IPS-NIHi7 (cell line): ENCODE measurements around the gene PDZRN4.
A peak's percentile ranks its signal among the peaks of the same experiment; 100 is the strongest.
"Not testable (repeated sequence)": the region's sequence is repeated elsewhere in the genome, so short reads cannot be mapped to it uniquely, and the experiment has no call there.

Experiments
- DNase-seq: peaks from one replicate; pipeline ENCODE4 v3.0.0; 2012; ENCODE audit warnings: mixed read lengths; ENCODE audit errors: extremely low spot score

PDZRN4 gene

DNA sequence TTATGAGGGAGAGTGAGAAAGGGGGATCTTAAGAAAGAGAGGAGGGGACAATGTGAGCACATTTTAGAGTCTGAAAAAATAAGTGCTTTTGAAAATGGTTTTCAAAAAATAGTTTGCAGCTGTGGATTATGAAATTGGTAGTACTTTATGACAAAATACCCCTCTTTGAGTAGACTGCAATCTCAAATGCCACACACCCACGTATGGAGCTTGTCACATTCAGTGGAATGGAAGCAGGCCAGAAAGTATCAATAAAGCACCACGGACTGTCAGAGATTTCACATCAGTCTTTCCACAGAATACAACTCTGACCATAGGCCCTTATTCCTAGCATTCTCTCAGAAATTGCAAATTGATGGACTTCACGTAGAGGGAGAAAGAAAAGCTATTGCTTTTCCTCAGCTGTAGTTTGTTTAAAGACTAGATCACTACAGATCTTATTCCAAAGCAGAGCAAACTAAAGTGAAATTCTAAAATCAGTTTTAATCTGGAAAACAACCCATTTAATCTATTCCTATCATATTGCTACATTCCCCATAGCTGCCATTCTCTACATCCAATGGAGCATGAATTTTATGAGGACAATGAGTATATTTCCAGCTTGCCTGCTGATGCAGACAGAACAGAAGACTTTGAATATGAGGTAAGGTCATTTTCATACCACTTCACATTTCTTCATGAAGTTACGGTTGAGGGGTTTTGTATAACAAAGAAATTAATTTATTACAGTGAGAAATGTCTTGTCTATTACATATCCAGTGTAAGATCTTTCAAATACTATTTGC is 321.3 kb downstream of the PDZRN4 start:
- DNase-seq, result no peak

- DNase-seq, result no peak
These were observed 322.4 kb downstream of the PDZRN4 start for GRCh38 chr12:41510470-41510869.

DNA sequence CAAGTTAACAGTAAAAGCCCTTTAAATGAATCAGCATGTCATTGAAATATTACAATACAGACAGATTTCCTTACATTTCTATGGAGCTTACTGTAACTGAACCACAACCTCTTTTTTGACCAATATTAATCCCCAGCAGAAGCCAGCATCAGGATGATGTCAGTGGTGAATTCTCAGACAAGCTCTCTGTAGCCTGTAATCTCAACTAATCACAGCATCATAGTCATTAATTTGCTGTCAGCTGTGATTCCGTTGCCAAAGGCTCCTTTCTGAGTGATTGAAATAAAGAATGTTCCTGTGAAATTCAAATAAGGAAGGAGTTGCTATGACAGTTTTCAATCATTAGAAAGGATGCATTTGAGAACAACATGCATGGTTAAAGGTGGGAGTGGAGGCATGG is 323.1 kb downstream of the PDZRN4 start:
- no peak for DNase-seq

DNA sequence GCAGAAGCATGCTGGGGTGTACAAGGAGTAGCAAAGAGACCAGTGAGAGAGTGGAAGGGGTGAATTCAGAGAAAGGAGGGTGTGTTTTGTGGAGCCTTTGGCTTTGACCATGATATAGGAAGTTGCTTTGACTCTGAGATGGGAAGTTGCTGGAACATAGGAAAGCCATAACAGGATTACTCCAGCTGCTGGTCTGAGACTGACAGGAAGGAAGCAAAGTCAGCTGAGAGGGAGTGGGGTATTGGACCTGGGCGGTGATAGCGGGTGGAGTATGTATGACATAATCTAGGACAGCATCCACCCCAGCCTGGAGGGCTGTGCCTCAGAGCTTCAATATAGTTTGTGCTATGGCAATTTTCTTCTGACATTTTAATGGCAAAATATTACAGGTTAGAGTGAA is 324.4 kb downstream of the PDZRN4 start:
- no peak for DNase-seq

DNA sequence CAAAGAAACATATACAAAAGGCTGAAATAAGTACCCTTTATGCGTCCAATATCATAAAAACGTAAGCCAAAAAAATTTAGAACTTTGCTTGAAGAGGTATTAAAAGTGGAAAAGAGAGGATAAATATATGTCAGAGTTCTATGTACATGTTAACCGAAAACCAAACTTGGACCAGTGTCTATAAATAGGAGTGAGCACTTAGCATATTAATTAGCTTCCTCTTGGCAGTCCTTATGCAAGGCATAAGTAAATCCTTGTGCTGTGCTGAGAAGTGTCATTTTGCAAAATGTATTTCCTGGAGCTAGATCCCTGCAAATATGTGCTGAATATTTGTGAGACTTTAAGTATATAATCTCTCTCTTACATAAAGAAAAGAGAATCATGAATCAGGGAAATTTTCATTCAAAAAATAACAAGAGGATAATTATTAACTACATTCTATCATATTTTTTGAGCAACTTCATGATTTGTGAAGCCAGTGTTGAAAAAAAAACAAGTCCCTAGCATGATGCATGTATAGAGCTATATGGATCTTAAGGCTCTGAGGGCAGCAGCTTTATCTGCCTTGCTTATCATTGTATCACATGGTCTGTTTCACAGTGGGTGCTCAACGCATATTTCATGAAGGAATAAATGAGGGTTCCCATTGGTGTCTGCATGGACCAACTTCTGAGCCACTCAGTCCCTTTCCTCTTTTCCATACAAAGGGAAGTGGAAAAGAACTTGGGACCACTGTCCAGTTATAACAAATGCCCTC is 326.1 kb downstream of the PDZRN4 start:
- DNase-seq, result no peak

DNA sequence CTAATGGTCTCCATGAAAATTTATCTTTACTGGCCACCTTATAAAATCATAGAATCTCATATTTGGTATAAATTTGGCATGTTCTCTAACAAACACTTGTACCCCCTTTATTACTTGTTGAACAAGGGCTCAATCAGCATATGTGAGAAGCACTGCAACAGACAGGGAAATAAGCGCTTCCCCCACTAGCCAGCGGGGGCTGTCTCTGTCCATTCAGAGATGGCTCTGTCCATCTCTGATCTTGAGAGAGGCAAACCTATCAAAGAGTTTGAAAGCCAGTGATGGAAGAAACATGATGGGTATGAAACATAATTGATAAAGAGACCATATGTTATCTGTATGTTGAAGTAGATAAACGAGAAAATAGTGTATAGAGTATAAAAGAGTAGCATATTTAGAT is 326.8 kb downstream of the PDZRN4 start:
- peak; percentile 26 for DNase-seq

GRCh38 chr12:41515953-41516352 is 327.8 kb downstream of the PDZRN4 start:
- no peak for DNase-seq

DNA sequence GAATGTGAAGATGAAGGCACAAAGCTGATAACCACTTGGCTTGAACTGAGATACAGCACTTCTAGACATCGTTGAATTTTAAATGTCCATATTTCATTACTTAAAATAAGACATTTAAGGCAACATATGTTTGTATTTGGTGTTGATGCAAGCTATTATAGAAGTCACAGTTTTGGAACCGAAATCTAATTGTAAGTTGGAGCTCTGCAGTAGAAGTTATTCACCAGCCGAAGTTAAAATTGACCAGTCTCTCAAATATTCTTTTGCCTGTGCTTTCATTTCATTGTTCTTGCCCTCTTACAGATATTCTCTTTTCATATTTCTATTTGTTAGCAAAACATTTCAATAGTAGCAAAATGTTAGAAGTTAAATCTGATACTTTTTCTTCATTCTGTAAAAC is 332.7 kb downstream of the PDZRN4 start:
- no peak for DNase-seq

- no peak for DNase-seq
These were observed 333.8 kb downstream of the PDZRN4 start for GRCh38 chr12:41521872-41522379.

GRCh38 chr12:41527062-41527461 is 338.9 kb downstream of the PDZRN4 start:
- no peak for DNase-seq

- no peak for DNase-seq
These were observed 339.5 kb downstream of the PDZRN4 start for GRCh38 chr12:41527534-41528116.

DNA sequence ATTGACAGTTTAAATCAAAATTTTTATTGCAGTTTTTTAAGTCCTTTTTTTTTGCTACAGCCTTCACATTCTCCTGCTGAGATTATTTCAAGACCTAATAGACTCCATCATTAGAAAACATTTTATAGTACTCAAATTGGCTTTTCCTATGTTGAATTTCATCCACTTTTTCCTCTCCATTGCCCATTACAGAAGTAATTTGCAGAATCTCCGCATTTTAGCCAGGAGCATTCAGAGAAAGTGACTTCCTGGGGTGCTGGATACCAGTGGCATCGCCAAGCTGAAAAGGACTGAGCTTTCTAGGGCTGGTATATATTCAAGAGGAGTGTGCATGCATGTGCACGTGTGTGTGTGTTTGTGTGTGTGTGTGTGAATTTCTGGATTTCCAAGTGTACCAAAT is 340.8 kb downstream of the PDZRN4 start:
- DNase-seq, result no peak

DNA sequence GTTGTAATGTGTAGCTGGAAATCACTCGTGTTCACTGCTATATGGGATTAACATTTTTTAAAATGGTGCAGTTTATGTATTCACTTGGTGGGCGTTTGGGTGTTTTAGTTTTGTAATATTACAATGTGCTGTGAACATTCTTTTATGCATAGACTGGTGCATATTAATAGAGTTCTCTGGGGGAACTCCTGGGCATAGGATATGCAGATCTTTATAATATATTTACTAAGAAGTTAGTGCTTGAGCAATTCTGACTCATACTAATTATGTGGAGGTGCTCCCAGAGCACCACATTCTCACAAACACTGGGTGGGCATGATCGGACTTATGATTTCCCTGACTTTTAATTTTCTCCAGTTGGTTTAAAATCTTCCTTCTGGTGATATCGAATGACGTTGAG is 342.3 kb downstream of the PDZRN4 start:
- DNase-seq, result no peak

GRCh38 chr12:41531147-41531829 is 343.2 kb downstream of the PDZRN4 start:
- no peak for DNase-seq

DNA sequence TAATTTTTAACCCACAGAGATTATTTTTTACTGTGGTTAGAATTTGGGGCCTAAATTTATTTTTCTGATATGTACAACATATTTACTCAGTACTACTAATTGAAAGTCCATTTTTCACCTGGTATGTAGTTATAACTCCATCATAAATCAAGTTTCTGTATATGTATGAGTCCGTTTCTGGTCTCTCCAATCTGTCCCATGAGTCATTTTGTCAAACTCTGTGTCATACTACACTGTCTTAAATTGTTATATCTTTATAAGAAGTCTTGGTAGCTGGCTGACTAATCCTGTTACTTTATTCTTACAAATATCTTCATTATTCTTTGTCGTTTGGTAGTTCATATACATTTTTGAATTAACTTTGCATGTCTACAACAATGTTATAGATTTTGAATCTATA is 344.0 kb downstream of the PDZRN4 start:
- no peak for DNase-seq

DNA sequence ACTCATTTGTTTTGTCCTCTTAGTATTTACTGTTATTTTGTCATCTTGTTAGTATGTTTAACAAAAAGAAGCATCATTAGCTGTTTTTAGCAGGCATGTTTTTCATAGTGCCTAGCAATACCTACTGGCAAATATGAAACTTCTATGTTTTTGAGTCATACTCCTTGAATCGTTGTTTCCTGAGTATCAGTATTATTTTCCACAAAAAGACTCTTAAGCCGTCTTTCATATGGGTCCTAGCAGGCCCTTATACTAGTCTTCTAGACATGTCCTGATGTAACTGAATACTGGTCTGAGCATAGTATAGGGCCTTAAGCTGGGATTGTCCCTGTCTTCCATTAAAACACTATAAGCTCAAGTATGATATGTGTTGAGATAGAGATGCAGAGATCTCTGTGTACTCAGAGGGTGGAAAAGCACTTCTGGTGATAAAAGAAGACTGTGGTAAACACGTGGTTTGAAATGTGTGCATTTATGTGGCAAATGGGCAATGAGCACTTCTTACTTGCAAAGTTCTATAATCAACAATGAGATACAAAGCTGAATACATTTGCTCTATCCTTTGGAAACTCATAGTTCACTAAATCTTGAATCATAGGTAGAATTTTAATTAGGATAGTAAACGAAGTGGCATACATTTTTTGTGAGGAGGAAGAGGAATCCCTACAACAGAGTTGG is 348.8 kb downstream of the PDZRN4 start:
- no peak for DNase-seq

DNA sequence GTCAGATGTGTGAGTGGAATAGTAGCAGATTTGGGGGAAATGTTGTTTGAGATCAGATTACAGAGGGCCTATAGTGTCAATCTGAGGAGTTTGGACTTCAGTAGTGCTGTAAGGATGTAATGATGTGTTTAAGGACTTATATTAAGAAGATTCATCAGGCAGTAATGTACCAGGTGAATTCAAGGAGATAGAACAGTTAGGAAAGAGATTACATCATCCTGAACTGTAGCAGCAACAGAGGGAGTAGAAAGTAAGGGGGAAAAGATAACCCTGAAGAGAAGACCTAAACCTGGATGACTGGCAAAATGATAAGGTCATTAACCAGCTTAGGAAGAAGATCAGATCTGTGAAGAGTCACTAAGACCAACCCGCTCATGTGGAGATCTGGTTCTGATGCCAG is 349.4 kb downstream of the PDZRN4 start:
- no peak for DNase-seq

DNA sequence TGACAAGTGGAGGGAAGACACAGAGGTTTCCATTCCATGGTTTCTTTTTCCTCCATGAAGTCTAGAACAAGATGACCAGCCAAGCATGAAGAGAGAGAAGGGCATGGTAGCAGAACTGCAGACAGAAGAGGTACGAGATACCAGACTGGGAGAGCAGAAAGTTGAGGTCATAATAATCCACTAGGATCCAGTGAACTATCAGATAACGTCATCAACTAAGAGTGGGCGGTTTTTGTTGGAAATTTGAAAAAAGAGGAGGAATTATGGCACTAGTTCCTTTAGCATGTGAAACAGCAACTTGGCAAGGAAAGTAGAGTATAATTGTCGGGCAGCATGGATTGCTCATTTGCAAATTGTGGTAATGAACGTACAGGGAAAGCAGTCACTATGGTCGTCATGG is 357.6 kb downstream of the PDZRN4 start:
- DNase-seq, result no peak

DNA sequence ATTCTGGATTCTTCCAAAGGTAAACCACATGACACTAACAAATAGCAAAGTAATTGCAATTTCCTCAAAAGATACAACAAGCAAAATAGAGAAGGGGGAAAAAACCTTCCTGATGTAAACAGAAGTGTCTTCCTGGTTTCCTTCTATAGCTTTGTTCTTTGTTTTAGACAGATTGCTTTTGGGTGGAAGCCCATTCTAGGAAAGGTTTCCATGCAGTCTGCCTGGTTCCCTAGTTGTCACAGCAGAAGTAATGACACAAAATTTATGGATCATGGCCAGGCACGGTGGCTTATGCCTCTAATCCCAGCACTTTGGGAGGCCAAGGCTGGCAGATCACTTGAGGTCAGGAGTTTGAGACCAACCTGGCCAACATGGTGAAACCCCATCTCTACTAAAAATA is 359.0 kb downstream of the PDZRN4 start:
- DNase-seq, result not testable (repeated sequence)

DNA sequence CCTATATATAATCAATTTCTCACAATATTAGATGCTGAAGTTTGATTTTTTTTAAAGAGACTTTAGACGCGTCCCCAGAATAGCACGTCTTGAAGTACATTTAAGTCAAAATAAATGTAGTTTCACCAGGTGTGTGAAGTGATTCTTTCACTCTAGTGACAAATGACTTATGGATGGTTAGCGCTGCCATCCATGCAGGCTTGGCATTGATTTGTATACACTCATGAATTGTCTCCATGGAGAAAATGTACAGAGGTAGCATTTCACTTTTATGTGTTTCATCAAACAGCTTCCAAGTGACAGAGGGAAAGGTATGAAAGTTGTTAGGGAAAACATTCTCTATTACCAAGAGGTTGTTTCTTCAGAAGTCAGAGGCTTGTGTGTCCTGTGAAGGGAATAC is 360.8 kb downstream of the PDZRN4 start:
- DNase-seq, result no peak

- no peak for DNase-seq
These were observed 364.5 kb downstream of the PDZRN4 start for GRCh38 chr12:41552588-41552987.

GRCh38 chr12:41556176-41556575 is 368.1 kb downstream of the PDZRN4 start:
- DNase-seq, result no peak
